Mesothelial cell of epicardium (in vitro differentiated cells): ENCODE results near the gene ZBTB3. TPM values are rescaled to one million over a fixed set of nuclear protein-coding genes. Genes with fewer than 3 reads are reported as not detected.

Experiments
- DNase-seq, 2 experiments: peaks; one replicate each; pipeline ENCODE4 v3.0.0; 2021; ENCODE audit warnings: low spot score in 2 of 2; ENCODE audit not compliant: unreplicated experiment in 2 of 2
- H3K27ac Mint-ChIP-seq: 2 replicates; pipeline ENCODE4 v1.8.0; 2021; ENCODE audit warnings: mixed read lengths
- H3K27me3 Mint-ChIP-seq: 2 replicates; pipeline ENCODE4 v1.8.0; 2021; ENCODE audit warnings: low read depth, mixed read lengths
- H3K36me3 Mint-ChIP-seq: 2 replicates; pipeline ENCODE4 v1.8.0; 2021; ENCODE audit warnings: mixed read lengths
- H3K4me1 Mint-ChIP-seq: 2 replicates; pipeline ENCODE4 v1.8.0; 2021; ENCODE audit warnings: mixed read lengths
- H3K4me3 Mint-ChIP-seq: 2 replicates; pipeline ENCODE4 v1.8.0; 2021; ENCODE audit warnings: mild to moderate bottlenecking, moderate library complexity, mixed read lengths
- H3K9me3 Mint-ChIP-seq: 2 replicates; pipeline ENCODE4 v1.8.0; 2021; ENCODE audit warnings: mixed read lengths
- total RNA-seq: library from RNA; stranded (reverse); gene quantifications from 3 replicates; pipeline ENCODE4 v1.2.1, GENCODE V29; 2021
- TF ChIP-seq, protein P1 (sequence below): fragments of 200-600 bp; sonication (generic); IDR thresholded peaks from one replicate; pipeline ENCODE4 v1.5.0; 2021; ENCODE audit warnings: antibody characterized with exemption; ENCODE audit not compliant: unreplicated experiment

The ZBTB3 gene
- total RNA-seq, 1 donor from 2014 or later: 13.2 TPM

DNA sequence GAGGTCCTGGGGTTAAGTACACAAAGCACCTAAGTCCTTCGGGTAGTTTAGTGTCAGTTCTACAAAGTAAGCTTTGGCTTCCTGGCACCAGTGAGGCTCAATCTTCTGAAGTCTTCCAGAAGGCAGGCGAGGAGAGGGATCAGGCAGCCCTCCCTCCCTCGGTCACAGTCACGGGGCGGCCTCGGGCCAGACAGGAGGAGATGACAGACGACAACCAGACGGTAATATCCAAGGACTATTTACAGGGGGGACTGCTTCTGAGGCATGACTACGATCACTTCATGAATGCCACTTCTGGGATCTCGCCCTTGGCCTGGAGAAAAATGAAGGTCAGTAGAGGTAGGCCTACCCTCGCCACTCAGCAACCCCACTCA lies 38.2 kb upstream of the ZBTB3 start:
- Mint-ChIP-seq H3K27me3 (no peaks in the 10 kb centered on the region), H3K4me3 (peak overlapping the region; percentile 90), H3K27ac (peak overlapping the region; percentile 97), H3K4me1 (peaks cover 33% of the 10 kb centered on the region), H3K36me3 (peaks cover 28% of the 10 kb centered on the region), H3K9me3 (no peaks in the 10 kb centered on the region)
- TF ChIP-seq, protein P1, sequence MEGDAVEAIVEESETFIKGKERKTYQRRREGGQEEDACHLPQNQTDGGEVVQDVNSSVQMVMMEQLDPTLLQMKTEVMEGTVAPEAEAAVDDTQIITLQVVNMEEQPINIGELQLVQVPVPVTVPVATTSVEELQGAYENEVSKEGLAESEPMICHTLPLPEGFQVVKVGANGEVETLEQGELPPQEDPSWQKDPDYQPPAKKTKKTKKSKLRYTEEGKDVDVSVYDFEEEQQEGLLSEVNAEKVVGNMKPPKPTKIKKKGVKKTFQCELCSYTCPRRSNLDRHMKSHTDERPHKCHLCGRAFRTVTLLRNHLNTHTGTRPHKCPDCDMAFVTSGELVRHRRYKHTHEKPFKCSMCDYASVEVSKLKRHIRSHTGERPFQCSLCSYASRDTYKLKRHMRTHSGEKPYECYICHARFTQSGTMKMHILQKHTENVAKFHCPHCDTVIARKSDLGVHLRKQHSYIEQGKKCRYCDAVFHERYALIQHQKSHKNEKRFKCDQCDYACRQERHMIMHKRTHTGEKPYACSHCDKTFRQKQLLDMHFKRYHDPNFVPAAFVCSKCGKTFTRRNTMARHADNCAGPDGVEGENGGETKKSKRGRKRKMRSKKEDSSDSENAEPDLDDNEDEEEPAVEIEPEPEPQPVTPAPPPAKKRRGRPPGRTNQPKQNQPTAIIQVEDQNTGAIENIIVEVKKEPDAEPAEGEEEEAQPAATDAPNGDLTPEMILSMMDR: no peak
- no peak for DNase-seq

DNA sequence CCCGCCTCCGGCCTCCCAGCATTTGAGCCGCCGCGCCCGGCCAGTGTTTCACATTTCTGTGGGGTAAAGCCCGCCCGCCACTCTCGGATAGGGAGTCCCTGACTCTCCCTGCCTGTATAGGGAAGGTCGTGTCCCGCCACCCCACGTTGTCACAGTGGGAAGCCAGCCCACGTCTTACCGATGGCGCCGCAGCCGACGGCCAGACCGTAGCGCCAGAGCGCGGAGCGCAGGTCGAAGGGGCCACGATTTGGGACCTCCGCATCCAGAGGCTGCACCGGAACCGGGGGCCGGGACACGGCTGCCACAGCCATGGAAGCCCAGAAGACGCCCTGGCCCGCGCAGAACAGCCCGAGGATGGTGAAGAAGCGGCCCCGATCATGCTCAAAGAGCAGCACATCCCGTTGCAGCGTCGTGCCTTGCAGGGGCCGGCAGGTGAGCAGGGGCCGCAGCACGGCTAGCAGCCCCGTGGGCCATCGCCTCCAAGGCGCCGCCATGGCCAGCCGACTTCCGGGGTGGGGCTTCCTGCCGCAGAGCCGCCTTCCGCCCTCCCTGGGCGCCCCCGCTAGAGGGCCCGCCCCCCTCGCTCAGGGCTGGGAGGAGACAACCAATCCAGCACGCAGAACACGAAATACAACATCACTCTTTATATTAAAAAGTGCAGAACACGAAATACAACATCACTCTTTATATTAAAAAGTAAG lies 37.7 kb upstream of the ZBTB3 start, which contains the start of gene TMEM223:
Gene TMEM223, minus strand, starts transcription at position 506 of the 701 bp plus-strand sequence. Its CDS starts 12 bp downstream, at position 494.
- Mint-ChIP-seq H3K36me3 (peaks cover 26% of the 10 kb centered on the region), H3K27ac (peak within 1 kb of the TSS; percentile 97), H3K4me1 (peaks cover 33% of the 10 kb centered on the region), H3K27me3 (no peaks in the 10 kb centered on the region), H3K9me3 (no peaks in the 10 kb centered on the region), H3K4me3 (peak within 1 kb of the TSS; percentile 90)
- TF ChIP-seq, protein P1: no peak
- peak; percentile 80 to 89 for DNase-seq

DNA sequence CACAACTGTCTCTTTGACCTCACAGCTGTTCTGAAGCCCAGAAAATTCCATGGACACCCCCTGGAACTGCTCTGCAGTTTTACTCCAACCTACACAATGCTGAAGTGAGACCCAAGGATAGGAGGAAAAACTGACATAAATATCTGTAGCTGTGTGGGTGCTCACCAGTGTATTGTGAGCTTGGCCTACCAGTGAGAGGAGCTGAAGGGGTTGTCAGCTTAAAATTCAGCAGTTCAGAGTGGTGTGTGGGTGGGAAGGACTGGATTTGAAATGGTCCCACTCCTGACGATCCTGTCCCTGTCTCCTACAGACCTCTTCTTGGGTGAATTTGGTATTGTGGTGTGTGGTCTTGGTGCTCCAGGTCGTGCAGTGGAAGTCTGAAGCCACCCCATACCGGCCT lies 35.6 kb upstream of the ZBTB3 start:
- no peaks in the 10 kb centered on the region for H3K27me3 Mint-ChIP-seq
- H3K4me1 Mint-ChIP-seq: peaks cover 40% of the 10 kb centered on the region
- H3K9me3 Mint-ChIP-seq: no peaks in the 10 kb centered on the region
- TF ChIP-seq, protein P1: no peak
- peak overlapping the region; percentile 90 for H3K4me3 Mint-ChIP-seq
- peak overlapping the region; percentile 95 for H3K27ac Mint-ChIP-seq
- peaks cover 11% of the 10 kb centered on the region for H3K36me3 Mint-ChIP-seq
- no peak for DNase-seq

DNA sequence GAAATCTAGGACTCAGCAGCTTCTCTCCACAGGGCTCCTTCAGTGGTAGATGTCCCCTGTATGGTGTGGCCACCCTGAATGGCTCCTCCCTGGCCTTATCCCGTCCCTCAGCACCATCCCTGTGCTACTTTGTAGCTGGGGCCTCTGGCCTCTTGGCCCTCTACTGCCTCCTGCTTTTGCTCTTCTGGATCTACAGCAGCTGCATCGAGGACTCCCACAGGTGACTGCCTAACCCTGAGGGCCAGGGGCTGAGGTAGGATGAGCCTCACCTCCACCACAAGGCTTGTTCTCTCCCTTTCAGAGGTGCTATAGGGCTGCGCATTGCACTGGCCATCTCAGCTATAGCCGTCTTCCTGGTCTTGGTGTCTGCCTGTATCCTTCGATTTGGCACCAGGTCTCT lies 35.0 kb upstream of the ZBTB3 start:
- Mint-ChIP-seq H3K36me3 (peaks cover 5% of the 10 kb centered on the region), H3K4me3 (peak overlapping the region; percentile 90), H3K27ac (peak overlapping the region; percentile 95), H3K4me1 (peaks cover 40% of the 10 kb centered on the region), H3K9me3 (no peaks in the 10 kb centered on the region), H3K27me3 (no peaks in the 10 kb centered on the region)
- TF ChIP-seq, protein P1: no peak
- DNase-seq: no peak

DNA sequence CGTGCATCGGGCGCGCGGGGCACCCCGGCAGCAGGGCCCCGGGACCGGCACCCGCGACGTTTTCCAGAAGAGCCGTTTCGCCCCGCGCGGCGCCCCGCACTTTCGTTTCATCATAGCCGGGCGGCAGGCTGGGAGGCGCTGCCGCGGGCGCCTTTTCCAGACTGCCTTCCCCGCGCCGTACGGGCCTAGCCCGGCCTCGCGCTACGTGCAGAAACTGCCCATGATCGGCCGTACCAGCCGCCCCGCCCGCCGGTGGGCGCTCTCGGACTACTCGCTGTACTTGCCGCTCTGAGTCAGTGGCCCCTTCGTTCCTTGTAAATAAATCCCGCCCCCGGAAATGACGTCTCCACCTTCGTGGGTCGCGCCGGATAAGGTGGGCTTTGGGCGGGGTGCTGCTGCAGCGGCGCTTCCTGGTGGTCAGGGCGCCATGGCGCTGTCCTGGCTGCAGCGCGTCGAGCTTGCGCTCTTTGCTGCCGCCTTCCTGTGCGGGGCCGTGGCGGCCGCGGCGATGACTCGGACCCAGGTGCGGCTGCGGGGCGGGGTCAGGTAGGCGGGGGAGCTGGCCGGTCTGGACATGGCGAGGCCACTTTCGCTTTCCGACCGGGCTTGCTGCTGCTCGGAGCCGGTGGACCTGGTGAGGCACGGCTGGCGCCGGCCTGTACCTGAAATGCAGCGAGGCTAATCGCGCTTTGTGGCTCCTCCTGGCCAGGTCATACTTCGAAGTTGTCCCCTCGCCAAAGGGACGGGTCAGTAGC lies 33.2 kb upstream of the ZBTB3 start, which contains the start of gene TMEM179B:
Gene TMEM179B, plus strand, starts transcription at position 398 of the 755 bp plus-strand sequence. Its CDS starts 30 bp downstream, at position 428.
- Mint-ChIP-seq H3K9me3 (no peaks in the 10 kb centered on the region), H3K4me1 (peaks cover 35% of the 10 kb centered on the region), H3K27me3 (no peaks in the 10 kb centered on the region), H3K27ac (peak within 1 kb of the TSS; percentile 95), H3K36me3 (peaks cover 12% of the 10 kb centered on the region), H3K4me3 (peak within 1 kb of the TSS; percentile 90)
- TF ChIP-seq, protein P1: no peak
- peak; percentile 93 to 96 for DNase-seq
